Activated CD4-positive, alpha-beta memory T cell treated with anti-CD3 and anti-CD28 coated beads for 36 hours (primary cell): ENCODE results near the gene CDH26. TPM values are rescaled to one million over a fixed set of nuclear protein-coding genes. Genes with fewer than 3 reads are reported as not detected.

Source experiments
- CTCF ChIA-PET: fragments of 350-600 bp; sonication (Branson Sonifier 250); formaldehyde crosslinking; loops from one replicate; lab custom pipeline; 2021; ENCODE audit warnings: antibody characterized with exemption, inconsistent platforms; lab: Charles Lee
- POLR2A ChIA-PET: fragments of 350-600 bp; sonication (Branson Sonifier 250); formaldehyde crosslinking; loops from one replicate; lab custom pipeline; 2021; ENCODE audit warnings: antibody characterized with exemption; lab: Charles Lee
- DNase-seq: peaks from one replicate; pipeline ENCODE4 v3.0.0-alpha.2; 2020
- H3K27ac Mint-ChIP-seq: one replicate; pipeline ENCODE4 v1.8.0; 2021; ENCODE audit warnings: mixed read lengths
- H3K27me3 Mint-ChIP-seq: one replicate; pipeline ENCODE4 v1.8.0; 2021; ENCODE audit warnings: mixed read lengths
- H3K36me3 Mint-ChIP-seq: one replicate; pipeline ENCODE4 v1.8.0; 2021; ENCODE audit warnings: mixed read lengths
- H3K4me1 Mint-ChIP-seq: one replicate; pipeline ENCODE4 v1.8.0; 2021; ENCODE audit warnings: low read depth, mixed read lengths
- H3K4me3 Mint-ChIP-seq: one replicate; pipeline ENCODE4 v1.8.0; 2021; ENCODE audit warnings: mild to moderate bottlenecking, mixed read lengths
- H3K9me3 Mint-ChIP-seq: one replicate; pipeline ENCODE4 v1.8.0; 2021; ENCODE audit warnings: mixed read lengths
- intact Hi-C: fragments of 100-400 bp; cut with micrococcal nuclease; formaldehyde crosslinking; loops from one replicate; pipeline ENCODE4 v1.15.1; 2023
- total RNA-seq, 2 experiments: library from RNA; stranded (reverse); gene quantifications; one replicate each; pipeline ENCODE4 v1.2.3, GENCODE V29; 2021

Gene CDH26
- total RNA-seq, 2 experiments from 2014 or later = 1.5 to 1.6 TPM

GRCh38 chr20:60024245-60024644, 66.0 kb downstream of the CDH26 start:
- Mint-ChIP-seq H3K36me3 (peaks cover 2% of the 10 kb centered on the region), H3K27me3 (no peaks in the 10 kb centered on the region), H3K27ac (no peak overlapping the region), H3K9me3 (peaks cover 5% of the 10 kb centered on the region), H3K4me1 (no peaks in the 10 kb centered on the region), H3K4me3 (no peak overlapping the region)
- intact Hi-C loops = no loop called here
- POLR2A ChIA-PET = no interaction called here
- DNase-seq = no peak
- CTCF ChIA-PET = no interaction called here

GRCh38 chr20:60024801-60025200, 66.6 kb downstream of the CDH26 start:
- peaks cover 8% of the 10 kb centered on the region for H3K9me3 Mint-ChIP-seq
- H3K36me3 Mint-ChIP-seq = peaks cover 2% of the 10 kb centered on the region
- H3K27me3 Mint-ChIP-seq = no peaks in the 10 kb centered on the region
- DNase-seq = no peak
- POLR2A ChIA-PET = no interaction called here
- no peak overlapping the region for H3K4me3 Mint-ChIP-seq
- intact Hi-C loops = no loop called here
- H3K4me1 Mint-ChIP-seq = no peaks in the 10 kb centered on the region
- CTCF ChIA-PET = no interaction called here
- no peak overlapping the region for H3K27ac Mint-ChIP-seq

DNA sequence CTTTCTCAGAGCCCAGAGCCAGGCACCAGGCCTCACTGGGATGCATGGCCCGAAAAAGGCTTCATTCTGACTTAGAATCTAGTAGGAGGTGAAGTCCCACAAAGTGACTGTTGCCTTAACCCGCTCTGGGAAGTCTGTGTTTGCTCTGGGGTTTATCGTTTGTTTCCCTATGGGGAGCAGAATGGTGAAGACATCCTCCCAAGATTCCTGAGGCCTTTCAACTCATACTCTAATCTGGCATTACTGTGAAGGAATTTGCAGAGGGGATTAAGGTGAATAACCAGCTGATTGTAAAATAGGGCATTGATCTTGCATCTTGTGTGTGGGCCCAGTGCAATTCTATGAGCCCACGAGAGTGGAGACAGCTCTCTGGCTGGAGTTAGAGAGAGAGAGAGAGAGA, 67.8 kb downstream of the CDH26 start:
- Mint-ChIP-seq H3K36me3 (peaks cover 2% of the 10 kb centered on the region), H3K4me1 (no peaks in the 10 kb centered on the region), H3K9me3 (peaks cover 8% of the 10 kb centered on the region), H3K27ac (no peak overlapping the region), H3K27me3 (no peaks in the 10 kb centered on the region), H3K4me3 (no peak overlapping the region)
- no peak for DNase-seq
- intact Hi-C loops = no loop called here
- ChIA-PET CTCF (interaction anchor here (0.6 kb wide), 1 partner anchor 1511 kb away, joined by 3 read pairs; no protein-coding TSS in a partner anchor), POLR2A (no interaction called here)

GRCh38 chr20:60030471-60030870, 72.2 kb downstream of the CDH26 start:
- Mint-ChIP-seq H3K27me3 (no peaks in the 10 kb centered on the region), H3K36me3 (no peaks in the 10 kb centered on the region), H3K27ac (no peak overlapping the region), H3K4me3 (no peak overlapping the region), H3K9me3 (peaks cover 9% of the 10 kb centered on the region), H3K4me1 (no peaks in the 10 kb centered on the region)
- intact Hi-C loops = no loop called here
- ChIA-PET POLR2A (interaction anchor here (0.8 kb wide), 1 partner anchor 1314 kb away, joined by 3 read pairs; no protein-coding TSS in a partner anchor), CTCF (no interaction called here)
- DNase-seq = no peak

GRCh38 chr20:60031107-60031506, 72.9 kb downstream of the CDH26 start:
- intact Hi-C loops = no loop called here
- peaks cover 1% of the 10 kb centered on the region for H3K27me3 Mint-ChIP-seq
- ChIA-PET CTCF (no interaction called here), POLR2A (no interaction called here)
- peaks cover 2% of the 10 kb centered on the region for H3K36me3 Mint-ChIP-seq
- H3K4me1 Mint-ChIP-seq = no peaks in the 10 kb centered on the region
- no peak overlapping the region for H3K4me3 Mint-ChIP-seq
- H3K9me3 Mint-ChIP-seq = peaks cover 10% of the 10 kb centered on the region
- no peak overlapping the region for H3K27ac Mint-ChIP-seq
- no peak for DNase-seq

DNA sequence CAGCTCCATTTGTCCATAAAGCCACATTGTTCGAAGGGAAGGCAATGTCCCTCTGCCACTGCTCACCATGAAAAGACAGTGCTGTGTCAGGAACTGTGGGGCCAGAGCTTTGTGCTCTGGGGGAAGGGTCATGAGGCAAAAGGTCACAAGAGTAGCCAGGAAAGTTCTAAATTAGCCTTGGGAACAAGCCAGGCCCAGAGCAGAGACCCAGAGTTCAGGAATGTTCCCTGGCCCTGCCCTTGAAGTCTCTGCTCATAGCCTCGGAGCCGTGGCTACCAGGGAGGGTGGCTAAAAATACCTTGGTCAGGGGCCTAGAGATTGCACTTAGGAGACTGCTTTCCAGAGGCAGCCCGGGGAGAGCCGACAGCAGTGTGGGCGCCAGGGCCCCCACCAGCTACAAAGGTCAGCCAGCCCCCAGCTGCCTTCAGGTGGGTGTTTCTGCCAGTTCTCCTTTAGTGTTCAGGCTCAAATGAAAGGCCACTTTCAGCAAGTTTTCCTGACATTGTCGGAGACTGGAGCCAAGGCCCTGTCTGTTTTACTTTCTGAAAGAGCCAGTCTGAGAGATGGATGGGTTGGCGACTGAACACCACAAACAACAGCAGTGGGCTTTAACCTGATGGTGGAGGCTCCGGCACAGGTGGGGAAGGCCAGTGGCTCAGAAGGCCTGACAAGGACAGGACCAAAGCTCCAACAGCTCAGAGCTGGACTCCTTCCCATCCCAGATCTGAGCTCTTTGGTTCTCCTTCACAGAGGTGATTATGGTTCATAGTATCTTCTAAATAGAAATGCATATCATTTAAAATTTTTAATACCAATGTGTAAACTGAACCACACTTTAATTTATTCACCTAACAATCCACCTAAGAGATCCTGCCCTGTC, 76.2 kb downstream of the CDH26 start:
- intact Hi-C loops = no loop called here
- H3K9me3 Mint-ChIP-seq = peaks cover 5% of the 10 kb centered on the region
- DNase-seq = no peak
- H3K27me3 Mint-ChIP-seq = peaks cover 4% of the 10 kb centered on the region
- CTCF ChIA-PET = interaction anchor here (1.1 kb wide), 1 partner anchor 23 kb away, joined by 3 read pairs; no protein-coding TSS in a partner anchor
- no peaks in the 10 kb centered on the region for H3K4me1 Mint-ChIP-seq
- H3K36me3 Mint-ChIP-seq = peaks cover 2% of the 10 kb centered on the region
- no peak overlapping the region for H3K27ac Mint-ChIP-seq
- POLR2A ChIA-PET = no interaction called here
- no peak overlapping the region for H3K4me3 Mint-ChIP-seq

- H3K36me3 Mint-ChIP-seq = peaks cover 2% of the 10 kb centered on the region
- CTCF ChIA-PET = interaction anchor here (1.1 kb wide), 1 partner anchor 22 kb away, joined by 3 read pairs; no protein-coding TSS in a partner anchor
- H3K27ac Mint-ChIP-seq = no peak overlapping the region
- peaks cover 3% of the 10 kb centered on the region for H3K9me3 Mint-ChIP-seq
- peaks cover 4% of the 10 kb centered on the region for H3K27me3 Mint-ChIP-seq
- no peak for DNase-seq
- intact Hi-C loops = no loop called here
- no peaks in the 10 kb centered on the region for H3K4me1 Mint-ChIP-seq
- H3K4me3 Mint-ChIP-seq = no peak overlapping the region
- POLR2A ChIA-PET = no interaction called here
Measured at GRCh38 chr20:60035486-60035885, 77.3 kb downstream of the CDH26 start.

GRCh38 chr20:60036346-60036745, 78.1 kb downstream of the CDH26 start:
- Mint-ChIP-seq H3K27ac (no peak overlapping the region), H3K27me3 (peaks cover 4% of the 10 kb centered on the region), H3K4me1 (no peaks in the 10 kb centered on the region), H3K36me3 (peaks cover 2% of the 10 kb centered on the region), H3K4me3 (no peak overlapping the region), H3K9me3 (peaks cover 3% of the 10 kb centered on the region)
- no peak for DNase-seq
- POLR2A ChIA-PET = no interaction called here
- CTCF ChIA-PET = no interaction called here
- intact Hi-C loops = no loop called here

DNA sequence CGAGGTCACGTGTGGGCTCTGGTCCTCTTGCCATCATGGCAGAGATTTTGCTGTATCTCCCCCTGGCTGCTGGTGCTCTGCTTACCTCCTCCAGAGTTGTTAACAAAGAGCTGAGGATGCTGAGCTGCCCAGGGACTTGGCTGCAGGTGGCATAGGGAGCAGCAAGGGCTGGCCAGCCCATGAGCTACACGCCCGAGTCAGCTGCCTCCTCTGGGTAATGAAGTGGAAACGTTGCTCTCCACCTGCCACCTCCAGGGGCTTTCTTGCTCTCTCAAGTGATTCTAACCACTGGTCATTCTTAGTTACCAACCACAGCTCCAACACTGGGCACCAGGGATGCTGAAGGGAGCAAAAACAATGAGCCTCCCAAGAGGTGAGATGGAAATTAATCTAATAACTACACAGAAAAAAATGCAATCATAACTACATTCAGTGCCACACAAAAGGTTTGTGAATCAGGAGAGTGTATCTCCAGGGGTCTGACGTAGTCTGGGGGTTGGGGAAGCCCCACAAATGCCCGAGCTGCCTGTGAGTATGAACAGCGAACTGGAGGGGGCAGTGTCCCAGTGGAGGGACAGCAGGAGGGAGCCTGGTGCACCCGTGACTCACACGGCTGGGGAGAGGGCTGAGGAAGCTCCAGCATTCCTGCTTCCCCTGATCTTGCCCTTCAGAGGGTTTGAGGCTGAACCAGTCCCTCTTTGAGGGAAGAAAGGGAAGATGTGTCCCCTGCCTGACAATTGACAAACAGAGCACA, 78.7 kb downstream of the CDH26 start:
- peaks cover 2% of the 10 kb centered on the region for H3K36me3 Mint-ChIP-seq
- H3K4me1 Mint-ChIP-seq = no peaks in the 10 kb centered on the region
- DNase-seq = no peak
- no peak overlapping the region for H3K4me3 Mint-ChIP-seq
- intact Hi-C loops = no loop called here
- H3K27ac Mint-ChIP-seq = no peak overlapping the region
- H3K9me3 Mint-ChIP-seq = peaks cover 3% of the 10 kb centered on the region
- ChIA-PET POLR2A (no interaction called here), CTCF (no interaction called here)
- peaks cover 4% of the 10 kb centered on the region for H3K27me3 Mint-ChIP-seq

- intact Hi-C loops = no loop called here
- no peak for DNase-seq
- ChIA-PET CTCF (no interaction called here), POLR2A (no interaction called here)
- Mint-ChIP-seq H3K4me3 (no peak overlapping the region), H3K27me3 (peaks cover 4% of the 10 kb centered on the region), H3K36me3 (peaks cover 2% of the 10 kb centered on the region), H3K27ac (no peak overlapping the region), H3K9me3 (peaks cover 3% of the 10 kb centered on the region), H3K4me1 (no peaks in the 10 kb centered on the region)
Measured at GRCh38 chr20:60038400-60039008, 80.3 kb downstream of the CDH26 start.

DNA sequence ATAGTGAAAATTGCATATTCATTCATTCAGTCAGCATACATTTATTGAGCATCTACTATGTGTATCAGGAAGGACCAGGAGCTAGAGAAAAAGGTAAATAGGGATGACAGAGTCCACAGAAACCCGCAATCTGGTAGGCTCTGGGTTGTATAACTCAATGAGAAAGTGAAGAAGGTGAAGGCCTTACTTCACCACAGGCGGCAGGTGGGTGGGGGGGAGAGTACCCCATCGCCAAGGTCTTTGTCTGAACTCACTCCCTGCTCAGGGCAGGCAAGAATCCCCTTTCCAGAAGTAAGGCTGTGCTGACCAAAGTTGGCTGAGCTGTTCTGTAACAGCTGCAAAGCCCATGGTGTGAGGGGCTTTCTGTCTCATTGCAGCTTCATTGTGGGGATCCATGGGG, 81.3 kb downstream of the CDH26 start:
- H3K4me3 Mint-ChIP-seq = no peak overlapping the region
- H3K9me3 Mint-ChIP-seq = peaks cover 3% of the 10 kb centered on the region
- intact Hi-C loops = no loop called here
- ChIA-PET POLR2A (no interaction called here), CTCF (no interaction called here)
- H3K4me1 Mint-ChIP-seq = no peaks in the 10 kb centered on the region
- no peak overlapping the region for H3K27ac Mint-ChIP-seq
- peaks cover 2% of the 10 kb centered on the region for H3K36me3 Mint-ChIP-seq
- H3K27me3 Mint-ChIP-seq = peaks cover 5% of the 10 kb centered on the region
- DNase-seq = no peak
